ENCODE results near the gene GRM1.

GRM1 gene

GRCh38 chr6:146315381-146316174 lies 286.7 kb downstream of the GRM1 start:
- no peak for DNase-seq (ENCODE audit: low read depth in 2 of 2)

- no peak for DNase-seq (ENCODE audit: low read depth in 2 of 2)
Measured at GRCh38 chr6:146316175-146316495, 287.3 kb downstream of the GRM1 start.

GRCh38 chr6:146331013-146331412 lies 302.2 kb downstream of the GRM1 start:
- DNase-seq (ENCODE audit: low read depth in 2 of 2) = no peak

- no peak for DNase-seq (ENCODE audit: low read depth in 2 of 2)
Measured at GRCh38 chr6:146335336-146335735, 306.5 kb downstream of the GRM1 start.

GRCh38 chr6:146336191-146336590 lies 307.3 kb downstream of the GRM1 start:
- no peak for DNase-seq (ENCODE audit: low read depth in 2 of 2)

- DNase-seq (ENCODE audit: low read depth in 2 of 2) = no peak
Measured at GRCh38 chr6:146337376-146337775, 308.5 kb downstream of the GRM1 start.

- no peak for DNase-seq (ENCODE audit: low read depth in 2 of 2)
Measured at GRCh38 chr6:146339716-146340115, 310.9 kb downstream of the GRM1 start.

- no peak for DNase-seq (ENCODE audit: low read depth in 2 of 2)
Measured at GRCh38 chr6:146341493-146342230, 312.8 kb downstream of the GRM1 start.

- no peak for DNase-seq (ENCODE audit: low read depth in 2 of 2)
Measured at GRCh38 chr6:146345598-146345997, 316.7 kb downstream of the GRM1 start.

GRCh38 chr6:146347090-146347489 lies 318.2 kb downstream of the GRM1 start:
- DNase-seq (ENCODE audit: low read depth in 2 of 2) = no peak

GRCh38 chr6:146347690-146348089 lies 318.8 kb downstream of the GRM1 start:
- DNase-seq (ENCODE audit: low read depth in 2 of 2) = no peak

GRCh38 chr6:146351018-146351417 lies 322.2 kb downstream of the GRM1 start:
- DNase-seq (ENCODE audit: low read depth in 2 of 2) = no peak

- DNase-seq (ENCODE audit: low read depth in 2 of 2) = no peak
Measured at GRCh38 chr6:146352163-146352562, 323.3 kb downstream of the GRM1 start.

GRCh38 chr6:146354451-146354850 lies 325.6 kb downstream of the GRM1 start:
- no peak for DNase-seq (ENCODE audit: low read depth in 2 of 2)

GRCh38 chr6:146355521-146356100 lies 326.7 kb downstream of the GRM1 start:
- no peak for DNase-seq (ENCODE audit: low read depth in 2 of 2)

- DNase-seq (ENCODE audit: low read depth in 2 of 2) = no peak
Measured at GRCh38 chr6:146357578-146358430, 328.9 kb downstream of the GRM1 start.

GRCh38 chr6:146358431-146359046 lies 329.7 kb downstream of the GRM1 start:
- DNase-seq (ENCODE audit: low read depth in 2 of 2) = no peak

GRCh38 chr6:146359131-146359530 lies 330.3 kb downstream of the GRM1 start:
- DNase-seq (ENCODE audit: low read depth in 2 of 2) = no peak

GRCh38 chr6:146361128-146361924 lies 332.5 kb downstream of the GRM1 start:
- DNase-seq (ENCODE audit: low read depth in 2 of 2) = no peak

GRCh38 chr6:146363838-146364607 lies 335.2 kb downstream of the GRM1 start:
- DNase-seq (ENCODE audit: low read depth in 2 of 2) = no peak

Measured in stimulated activated CD4-positive, alpha-beta T cell treated with anti-CD3 and anti-CD28 coated beads, Interleukin-1b, Interleukin-23, amount 100 ng/mL, for 1 hour (primary cell).